ENCODE measurements around the gene EML6. TPM values are rescaled to one million over a fixed set of nuclear protein-coding genes. Genes with fewer than 3 reads are reported as not detected.

The EML6 gene
- total and polyA plus RNA-seq, 2 of the 8 experiments (the other 6 are each of a cell fraction or from before 2014, with no cell fraction given), result 1.2 to 1.6 TPM

DNA sequence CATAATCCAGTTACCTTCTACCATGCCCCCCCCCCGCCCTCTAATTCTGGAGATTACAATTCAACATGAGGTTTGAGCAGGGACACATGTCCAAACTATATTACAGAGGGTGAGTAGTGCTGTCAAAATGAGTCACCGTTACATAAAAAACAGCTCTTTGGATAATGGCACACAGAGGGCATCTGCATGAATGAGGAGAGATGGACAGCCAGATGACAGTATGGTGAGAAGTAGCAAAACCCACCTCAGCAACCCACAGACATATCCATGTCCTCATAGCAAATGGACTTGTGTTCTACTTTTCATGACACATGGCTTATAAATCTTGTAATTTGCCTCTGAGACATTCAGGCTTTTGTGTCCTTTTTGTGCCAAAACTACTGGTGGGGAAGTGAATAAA is 132.0 kb downstream of the EML6 start:
- ChIA-PET CTCF (ENCODE audit: partially characterized antibody) (no interaction called here), POLR2A (ENCODE audit: partially characterized antibody) (interaction anchor here (1.2 kb wide), 1 partner anchor 246 kb away, joined by 3 read pairs; no protein-coding TSS in a partner anchor)
- no peaks in the 10 kb centered on the region for H3K4me1 ChIP-seq (replicated peaks in 1 of 4; ENCODE audit: control insufficient read depth in 3 of 4, insufficient read depth in 4 of 4, low read length in 3 of 4)
- H2AFZ ChIP-seq (ENCODE audit: low read length), result no peak overlapping the region
- H3K23ac ChIP-seq (ENCODE audit: insufficient read length), result no peak overlapping the region
- 92% methylated on average over 2 of the region's 2 CpGs; no CpG with 5 or more reads in 1 of the 2 experiments for WGBS, 2 experiments (ENCODE audit: extremely low coverage in 1 of 2, insufficient coverage in 1 of 2, insufficient read length in 1 of 2, insufficient replicate concordance in 2 of 2, low coverage in 1 of 2, low lambda C conversion rate in 2 of 2, missing lambda C conversion rate in 1 of 2)
- no peak overlapping the region for H2BK15ac ChIP-seq (ENCODE audit: low read length)
- no peak overlapping the region for H4K8ac ChIP-seq (ENCODE audit: extremely low read depth, insufficient read depth, low read length)
- H2BK5ac ChIP-seq (ENCODE audit: low read depth, low read length), result no peak overlapping the region
- no peaks in the 10 kb centered on the region for H3K27me3 ChIP-seq (replicated peaks in 1 of 4; ENCODE audit: control insufficient read depth in 3 of 4, extremely low read depth in 1 of 4, insufficient read depth in 3 of 4, low read length in 3 of 4)
- H4K20me1 ChIP-seq (replicated peaks in 1 of 2; ENCODE audit: control insufficient read depth in 1 of 2, insufficient read depth in 2 of 2, low read length in 2 of 2), result no peaks in the 10 kb centered on the region
- DNase-seq (ENCODE audit: low read depth in 1 of 2, low spot score in 2 of 2) (no peak), FAIRE-seq (no peak)
- H3K79me2 ChIP-seq (ENCODE audit: control insufficient read depth in 1 of 2, insufficient read depth in 2 of 2, low read length in 2 of 2), result no peaks in the 10 kb centered on the region
- H2BK120ac ChIP-seq (replicated peaks; ENCODE audit: low read depth, low read length), result no peak overlapping the region
- no peak for TF ChIP-seq RBBP5 (IDR thresholded peaks at IDR 0.05; ENCODE audit: borderline replicate concordance, low read depth, low read length)
- H3K23me2 ChIP-seq (ENCODE audit: low read depth, low read length), result no peaks in the 10 kb centered on the region
- no peak overlapping the region for H3K4ac ChIP-seq (replicated peaks; ENCODE audit: insufficient read length, low read depth, low read length)
- H3K9ac ChIP-seq (replicated peaks in 1 of 4; ENCODE audit: extremely low read depth in 1 of 4, low read depth in 3 of 4, low read length in 3 of 4), result no peak overlapping the region
- H3K4me3 ChIP-seq (ENCODE audit: extremely low read depth in 1 of 4, insufficient read depth in 2 of 4, low read depth in 3 of 4, low read length in 4 of 4), result no peak overlapping the region
- no peak overlapping the region for H4K91ac ChIP-seq (replicated peaks; ENCODE audit: insufficient read length, low read length)
- no peak overlapping the region for H4K5ac ChIP-seq (ENCODE audit: insufficient read length, low read depth, low read length)
- no peaks in the 10 kb centered on the region for H3K79me1 ChIP-seq (ENCODE audit: low read depth, low read length)
- no peak overlapping the region for H3K27ac ChIP-seq (ENCODE audit: low read depth, low read length)
- no peaks in the 10 kb centered on the region for H3K36me3 ChIP-seq (ENCODE audit: control insufficient read depth in 2 of 4, insufficient read depth in 4 of 4, low read length in 3 of 4)
- no peak overlapping the region for H2AK5ac ChIP-seq (ENCODE audit: low read depth, low read length)
- no peak overlapping the region for H3K14ac ChIP-seq (ENCODE audit: insufficient read length)
- H2BK20ac ChIP-seq (ENCODE audit: low read length), result no peak overlapping the region
- no peak overlapping the region for H3K18ac ChIP-seq (ENCODE audit: extremely low read depth, low read length)
- H3K56ac ChIP-seq (replicated peaks; ENCODE audit: insufficient read length, low read depth, low read length), result no peak overlapping the region
- H3K9me3 ChIP-seq (ENCODE audit: insufficient read depth in 2 of 2, low read depth in 1 of 2, low read length in 1 of 2), result no peaks in the 10 kb centered on the region
- H2BK12ac ChIP-seq (ENCODE audit: low read depth, low read length), result no peak overlapping the region
- no peak overlapping the region for H3K4me2 ChIP-seq (ENCODE audit: insufficient read depth in 1 of 2, low read depth in 2 of 2, low read length in 2 of 2)
